K562 (cell line): ENCODE results near the gene NUDT22. TPM values are rescaled to one million over a fixed set of nuclear protein-coding genes. Genes with fewer than 3 reads are reported as not detected.
A peak's percentile ranks its signal among the peaks of the same experiment; 100 is the strongest.

Experiments
- ATAC-seq: fragments of 200-7000 bp; cut with Tn5 transposase; 3 replicates; pipeline ENCODE4 v1.9.1; 2020; ENCODE audit warnings: moderate library complexity
- BruUV-seq: library from RNA; stranded (reverse); fragments of 400-500 nt; replicated peaks from 2 replicates; lab custom pipeline; 2021; lab: Mats Ljungman, UMichigan
- CTCF ChIA-PET: fragments of 300-600 bp; formaldehyde crosslinking; extraction: SDS; loops from one replicate; lab custom pipeline; 2021; ENCODE audit warnings: low intra/inter-chr PET ratio; lab: Yijun Ruan, JAX
- POLR2A ChIA-PET: fragments of 300-600, 350-650 bp; sonication (Branson Sonifier 250); formaldehyde crosslinking; extraction: SDS; loops from one replicate; lab custom pipeline; 2021; ENCODE audit warnings: antibody characterized with exemption, inconsistent platforms; lab: Yijun Ruan, JAX
- DNase-seq, 4 experiments: peaks; one replicate each; pipeline versions ENCODE4 v3.0.0 to v3.0.0-alpha.2; 2011 to 2018; ENCODE audit warnings: low spot score in 3 of 4, mixed read lengths in 3 of 4; ENCODE audit errors: extremely low read depth in 1 of 4
- FAIRE-seq: peaks from 2 replicates; lab custom pipeline; 2011; peaks lifted over from hg19 to GRCh38; lab: Jason Lieb, UNC
- H2AFZ ChIP-seq: 2 replicates; pipeline ENCODE4 v1.6.0; 2011; ENCODE audit warnings: low read depth, low read length, control low read depth, inconsistent platforms
- H3K27ac ChIP-seq: fragments of 200-600 bp; 3 replicates; pipeline ENCODE4 v1.8.0; 2011; ENCODE audit warnings: low read depth, mild to moderate bottlenecking, control low read depth, inconsistent platforms, low read length, moderate library complexity, mixed read lengths; ENCODE audit errors: extremely low read depth
- H3K27me3 ChIP-seq, 2 experiments: fragments of 300-600 bp in 1 of 2; 2 replicates in 1 of 2; 3 replicates in 1 of 2; pipeline versions ENCODE4 v1.6.0 to v1.8.0; 2011; ENCODE audit warnings: inconsistent platforms in 2 of 2, low read length in 2 of 2, mild to moderate bottlenecking in 1 of 2, mixed read lengths in 1 of 2, moderate library complexity in 1 of 2; ENCODE audit not compliant: control insufficient read depth in 2 of 2, insufficient read depth in 2 of 2
- H3K36me3 ChIP-seq: fragments of 300-600 bp; 3 replicates; pipeline ENCODE4 v1.8.0; 2011; ENCODE audit warnings: mild to moderate bottlenecking, low read length, inconsistent platforms; ENCODE audit not compliant: control insufficient read depth, insufficient read depth
- H3K4me1 ChIP-seq, 2 experiments: fragments of 200-600 bp in 1 of 2; replicated peaks in 1 of 2; 2 replicates in 1 of 2; 3 replicates in 1 of 2; pipeline versions ENCODE4 v1.5.1 to v1.8.0; 2011; ENCODE audit warnings: inconsistent platforms in 2 of 2, low read length in 2 of 2, mild to moderate bottlenecking in 1 of 2, mixed read lengths in 1 of 2, moderate library complexity in 1 of 2; ENCODE audit not compliant: control insufficient read depth in 2 of 2, insufficient read depth in 2 of 2
- H3K4me2 ChIP-seq: 2 replicates; pipeline ENCODE4 v1.6.1; 2011; ENCODE audit warnings: low read length, control low read depth, inconsistent platforms, mixed read lengths; ENCODE audit not compliant: insufficient read depth
- H3K4me3 ChIP-seq: fragments of 200-600 bp; sonication (generic), shearing (Covaris generic); 2 replicates; pipeline ENCODE4 v1.5.1; 2016; ENCODE audit warnings: control low read depth, inconsistent platforms
- H3K79me2 ChIP-seq: fragments of 200-600 bp; 3 replicates; pipeline ENCODE4 v1.8.0; 2011; ENCODE audit warnings: low read length, inconsistent platforms; ENCODE audit not compliant: control insufficient read depth, insufficient read depth
- H3K9ac ChIP-seq, 2 experiments: 2 replicates each; pipeline versions ENCODE4 v1.6.0 to v1.6.1; 2011; ENCODE audit warnings: low read depth in 2 of 2, low read length in 2 of 2, control low read depth in 1 of 2, inconsistent platforms in 1 of 2, mild to moderate bottlenecking in 1 of 2, mixed read lengths in 1 of 2; ENCODE audit not compliant: insufficient read depth in 1 of 2
- H3K9me1 ChIP-seq: one replicate; pipeline ENCODE4 v1.6.0; 2011; ENCODE audit warnings: inconsistent platforms, mild to moderate bottlenecking, low read length, moderate library complexity; ENCODE audit not compliant: control insufficient read depth, insufficient read depth
- H3K9me3 ChIP-seq: replicated peaks from 2 replicates; pipeline ENCODE4 v1.5.1; 2011; ENCODE audit warnings: low read depth, low read length, inconsistent platforms; ENCODE audit not compliant: control insufficient read depth, insufficient read depth
- H4K20me1 ChIP-seq: replicated peaks from 2 replicates; pipeline ENCODE4 v1.6.1; 2011; ENCODE audit warnings: low read length, inconsistent platforms, mixed read lengths; ENCODE audit not compliant: control insufficient read depth, insufficient read depth
- BCOR ChIP-seq: fragments of 450-650 bp; IDR thresholded peaks from 2 replicates; pipeline ENCODE4 v1.6.1; 2016
- C11orf30 ChIP-seq: fragments of 450-650 bp; IDR thresholded peaks from 2 replicates; pipeline ENCODE4 v1.6.1; 2016; ENCODE audit warnings: low read depth, mild to moderate bottlenecking
- CAMTA2 ChIP-seq: fragments of 250-450 bp; sonication (Bioruptor Pico); conservative IDR thresholded peaks from 2 replicates; pipeline ENCODE4 v1.5.1; 2022
- E2F6 ChIP-seq, 2 experiments: IDR thresholded peaks; 2 replicates each; pipeline ENCODE4 v1.6.1; 2011; ENCODE audit warnings: borderline replicate concordance in 1 of 2, control low read depth in 1 of 2, low read depth in 1 of 2, low read length in 1 of 2, mild to moderate bottlenecking in 1 of 2, mixed read lengths in 1 of 2, moderate library complexity in 1 of 2; ENCODE audit not compliant: insufficient read depth in 1 of 2, insufficient read length in 1 of 2, poor library complexity in 1 of 2, severe bottlenecking in 1 of 2; ENCODE audit errors: extremely low read depth in 1 of 2
- GABPA ChIP-seq: fragments of 200-800 bp; sonication (Bioruptor generic); conservative IDR thresholded peaks from 2 replicates; pipeline ENCODE4 v1.6.1; 2016; ENCODE audit warnings: low read depth, missing genetic modification characterization, missing compliant biosample characterization
- KDM1A ChIP-seq, 2 experiments: fragments of 450-650 bp; IDR thresholded peaks; 2 replicates each; pipeline ENCODE4 v1.6.1; 2016; ENCODE audit warnings: mild to moderate bottlenecking in 2 of 2
- MLLT1 ChIP-seq, 2 experiments: fragments of 450-650 bp; IDR thresholded peaks; 2 replicates each; pipeline ENCODE4 v1.6.1; 2016
- NCOA4 ChIP-seq: fragments of 450-650 bp; IDR thresholded peaks from 2 replicates; pipeline ENCODE4 v1.6.1; 2018; ENCODE audit warnings: mild to moderate bottlenecking; ENCODE audit not compliant: partially characterized antibody
- NFIC ChIP-seq: fragments of 450-650 bp; IDR thresholded peaks from 2 replicates; pipeline ENCODE4 v1.6.1; 2017; ENCODE audit warnings: mild to moderate bottlenecking, inconsistent platforms
- PHB2 ChIP-seq: fragments of 450-650 bp; IDR thresholded peaks from 2 replicates; pipeline ENCODE4 v1.6.1; 2017; ENCODE audit warnings: low read depth
- RB1 ChIP-seq: fragments of 450-650 bp; IDR thresholded peaks from 2 replicates; pipeline ENCODE4 v1.6.1; 2017; ENCODE audit warnings: low read depth, mild to moderate bottlenecking
- SNRNP70 ChIP-seq: fragments of 200-400 bp; formaldehyde crosslinking; optimal IDR thresholded peaks from 2 replicates; pipeline ENCODE3; 2017; ENCODE audit warnings: low read depth, low read length
- TARDBP ChIP-seq: fragments of 450-650 bp; IDR thresholded peaks from 2 replicates; pipeline ENCODE4 v1.6.1; 2016
- XRCC3 ChIP-seq: fragments of 450-650 bp; IDR thresholded peaks from 2 replicates; pipeline ENCODE4 v1.6.1; 2017; ENCODE audit warnings: mild to moderate bottlenecking, moderate library complexity
- ZBTB8A ChIP-seq: fragments of 450-650 bp; IDR thresholded peaks from 2 replicates; pipeline ENCODE4 v1.6.1; 2018; ENCODE audit warnings: mild to moderate bottlenecking, moderate library complexity; ENCODE audit not compliant: partially characterized antibody
- ZNF436 ChIP-seq: fragments of 250-450, 450-650 bp; sonication (Bioruptor Pico); formaldehyde crosslinking; IDR thresholded peaks from 2 replicates; pipeline ENCODE4 v1.7.0; 2020; ENCODE audit warnings: mild to moderate bottlenecking
- ZNF644 ChIP-seq: fragments of 200-800 bp; sonication (Bioruptor generic); IDR thresholded peaks from 2 replicates; pipeline ENCODE4 v1.6.1; 2016; ENCODE audit warnings: low read depth, missing genetic modification characterization, missing compliant biosample characterization
- ZNF740 ChIP-seq, 3 experiments: fragments of 200-800 bp in 1 of 3; sonication (Bioruptor generic) in 1 of 3; sonication (generic) in 1 of 3; formaldehyde crosslinking in 1 of 3; IDR thresholded peaks; 2 replicates each; pipeline versions ENCODE4 v1.6.1 to v1.8.0; 2016 to 2022; ENCODE audit warnings: mild to moderate bottlenecking in 2 of 3, missing compliant biosample characterization in 2 of 3, missing genetic modification characterization in 2 of 3, missing genetic modification reagents in 1 of 3
- WGBS: fragments of 100-300 bp; shearing (Covaris generic); methylation state at CpG from one replicate; pipeline ENCODE4 v1.1.6; 2016; ENCODE audit warnings: low coverage, mixed read lengths; ENCODE audit not compliant: insufficient coverage; ENCODE audit errors: missing lambda C conversion rate; 5-methylcytosine and 5-hydroxymethylcytosine counted together
- in situ Hi-C: fragments of 300-500 bp; cut with MboI; formaldehyde crosslinking; loops from 4 replicates; pipeline ENCODE4 v1.15.0; 2018; ENCODE audit warnings: inconsistent platforms, mixed read lengths
- intact Hi-C: fragments of 100-400 bp; cut with micrococcal nuclease; formaldehyde crosslinking; loops from 2 replicates; pipeline ENCODE4 v1.14.2; 2022
- polyA plus RNA-seq, 8 experiments: library from polyadenylated mRNA; depleted of rRNA in 4 of 8; stranded (reverse) in 5 of 8; unstranded in 3 of 8; fragments of >200 nt; fragmentation: Nextera tagmentation in 2 of 8; fragmentation: Illumina TruSeq in 1 of 8; extraction: Ambion mirVana in 2 of 8; extraction: Trizol in 1 of 8; gene quantifications; 2 replicates each; pipeline versions ENCODE4 v1.2.1 to v1.2.3, GENCODE V29; 2011 to 2014; ENCODE audit warnings: inconsistent platforms in 1 of 8, missing spikeins in 1 of 8
- total RNA-seq, 7 experiments: library from RNA; depleted of rRNA in 6 of 7; stranded (reverse); fragments of >200 nt in 6 of 7; fragmentation: Illumina TruSeq in 2 of 7; extraction: Trizol in 2 of 7; gene quantifications; 2 replicates each; pipeline versions ENCODE4 v1.2.1 to v1.2.3, GENCODE V29; 2011 to 2021; ENCODE audit warnings: low replicate concordance in 1 of 7

NUDT22 gene
- total and polyA plus RNA-seq, 9 of the 15 experiments (the other 6 are each of a cell fraction or from before 2014, with no cell fraction given), result 6.3 to 92.6 (median 37.4) TPM

GRCh38 chr11:64252003-64252872 is 26.2 kb downstream of the NUDT22 start (continued):
- TF ChIP-seq ZNF740 (CRISPR knock-in tag; IDR thresholded peaks at IDR 0.05), result 0 out of 2 replicates have a peak, but pooled peaks have one; percentile 7
- no peak for TF ChIP-seq ZNF740 (tag; IDR thresholded peaks at IDR 0.05)
- no peak for TF ChIP-seq ZBTB8A
- no peak for TF ChIP-seq SNRNP70
- TF ChIP-seq E2F6 (IDR thresholded peaks at IDR 0.05; ENCODE audit: borderline replicate concordance in 1 of 2, extremely low read depth in 1 of 2, insufficient read depth in 1 of 2, insufficient read length in 1 of 2, low read depth in 1 of 2, low read length in 1 of 2, poor library complexity in 1 of 2, severe bottlenecking in 1 of 2), result peak in 1 of 2 experiments; percentile 13
- TF ChIP-seq NFIC, result peak; percentile 80

GRCh38 chr11:64253043-64253442 is 27.0 kb downstream of the NUDT22 start:
- Histone ChIP-seq H3K36me3 (peaks cover 42% of the 10 kb centered on the region; the same call in 2 of the 3 replicates), H4K20me1 (peaks cover 7% of the 10 kb centered on the region), H3K9me3 (no peaks in the 10 kb centered on the region), H3K4me2 (no peak overlapping the region), H3K9me1 (no peaks in the 10 kb centered on the region), H3K79me2 (peaks cover 27% of the 10 kb centered on the region), H3K4me3 (no peak overlapping the region), H3K9ac (peak overlapping the region in 1 of 2 experiments; percentile 95; a peak in 2 of 4 replicates), H2AFZ (no peak overlapping the region), H3K27me3 (no peaks in the 10 kb centered on the region), H3K27ac (no peak overlapping the region), H3K4me1 (peaks cover 25 to 79% of the 10 kb centered on the region in 2 experiments)
- DNase-seq, result no peak
- no peak for ATAC-seq
- intact Hi-C loops (no loop called here), in situ Hi-C loops (no loop called here)
- ChIA-PET POLR2A (interaction anchor here (0.6 to 1.1 kb wide), 2 partner anchors 8 to 17 kb away, joined by 3 to 5 read pairs; no protein-coding TSS in a partner anchor), CTCF (no interaction called here)
- WGBS, result 77% methylated on average over 8 of the region's 8 CpGs
- FAIRE-seq, result no peak
- TSS peak; percentile 58 for BruUV-seq
- TF ChIP-seq ZNF436 (CRISPR knock-in tag) (no peak), NCOA4 (no peak), XRCC3 (no peak), C11orf30 (no peak), BCOR (peak; percentile 63; the same call in 1 of the 2 replicates), CAMTA2 (CRISPR knock-in tag) (no peak), GABPA (tag) (no peak), PHB2 (no peak), RB1 (0 out of 2 replicates have a peak, but pooled peaks have one; percentile 4), MLLT1 (IDR thresholded peaks at IDR 0.05) (no peak), ZNF644 (tag) (no peak), TARDBP (no peak), KDM1A (IDR thresholded peaks at IDR 0.05) (peak; percentile 20 to 23; a peak in 1 of 4 replicates)
